Peyer's patch (tissue), 4 donors: Measurements from ENCODE around the gene ZDHHC17.

ENCODE experiments used
- CTCF ChIP-seq, 6 experiments: fragments of 450-650 bp in 4 of 6; fragments of 200-600 bp in 2 of 6; sonication (generic) in 1 of 6; IDR thresholded peaks; one replicate each; pipeline ENCODE4 v1.5.1; 2017 to 2019; ENCODE audit warnings: antibody characterized with exemption in 6 of 6, mild to moderate bottlenecking in 3 of 6, moderate library complexity in 1 of 6
- POLR2A ChIP-seq, 2 donors: fragments of 450-650 bp; IDR thresholded peaks; one replicate each; pipeline ENCODE4 v1.5.1; 2017; ENCODE audit warnings: antibody characterized with exemption in 2 of 2, mild to moderate bottlenecking in 2 of 2, moderate library complexity in 2 of 2

GRCh38 chr12:76874027-76874426, 110.1 kb downstream of the ZDHHC17 start:
- TF ChIP-seq CTCF (IDR thresholded peaks at IDR 0.05) (no peak), POLR2A (IDR thresholded peaks at IDR 0.05) (no peak)
